GM18507 (cell line): Measurements from ENCODE around the gene HDAC4.

Experiments
- DNase-seq: peaks from one replicate; pipeline ENCODE4 v3.0.0; 2011; ENCODE audit warnings: low read depth; ENCODE audit not compliant: insufficient read length; ENCODE audit errors: extremely low spot score
- FAIRE-seq: peaks from 2 replicates; lab custom pipeline; 2011; peaks lifted over from hg19 to GRCh38; lab: Jason Lieb, UNC

Gene HDAC4

DNA sequence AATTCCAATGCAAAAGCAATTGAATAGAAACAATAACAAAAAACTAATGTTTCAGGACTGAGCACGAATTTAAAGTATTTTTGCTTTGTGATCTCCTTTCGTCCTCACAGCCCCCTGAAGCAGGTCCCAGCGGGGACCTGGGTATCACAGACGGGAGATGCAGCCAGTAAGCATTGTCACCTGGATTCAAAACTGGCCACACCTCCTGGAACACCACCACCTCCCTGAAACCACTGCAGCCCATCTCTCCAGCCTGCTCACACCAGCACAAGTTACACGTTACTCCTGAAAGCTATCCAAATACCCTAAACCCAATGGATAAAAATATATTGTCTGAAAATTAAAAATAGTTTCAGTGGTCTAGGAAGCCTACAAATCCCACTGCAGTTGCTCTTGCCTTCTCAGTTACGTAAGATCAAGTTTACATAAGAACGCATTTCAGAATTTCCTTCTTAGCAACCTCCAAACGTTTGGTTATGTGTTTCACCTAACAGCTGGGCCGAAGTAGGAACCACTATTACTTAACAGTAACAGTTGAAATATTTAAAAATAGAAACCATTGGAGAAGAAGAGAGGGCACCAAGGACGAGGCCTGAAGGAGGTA lies 178.0 kb downstream of the HDAC4 start:
- no peak for DNase-seq
- FAIRE-seq: no peak

DNA sequence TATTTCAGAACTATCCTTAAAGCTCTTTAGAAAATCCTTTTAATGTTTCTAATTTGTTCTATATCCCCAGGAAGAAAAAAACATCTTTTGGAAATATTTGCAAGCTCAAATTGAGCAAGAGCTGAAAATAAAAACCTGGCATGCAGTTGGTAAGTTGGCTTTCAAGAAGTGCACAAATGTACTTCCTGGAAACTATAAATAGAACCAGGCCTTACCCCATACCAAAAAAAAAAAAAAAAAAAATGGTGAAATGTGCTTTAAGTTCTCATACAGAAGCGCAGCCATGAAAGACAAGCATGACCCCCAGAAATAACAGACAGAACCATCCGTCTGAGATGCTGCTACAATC lies 178.5 kb downstream of the HDAC4 start:
- DNase-seq (no peak), FAIRE-seq (no peak)

DNA sequence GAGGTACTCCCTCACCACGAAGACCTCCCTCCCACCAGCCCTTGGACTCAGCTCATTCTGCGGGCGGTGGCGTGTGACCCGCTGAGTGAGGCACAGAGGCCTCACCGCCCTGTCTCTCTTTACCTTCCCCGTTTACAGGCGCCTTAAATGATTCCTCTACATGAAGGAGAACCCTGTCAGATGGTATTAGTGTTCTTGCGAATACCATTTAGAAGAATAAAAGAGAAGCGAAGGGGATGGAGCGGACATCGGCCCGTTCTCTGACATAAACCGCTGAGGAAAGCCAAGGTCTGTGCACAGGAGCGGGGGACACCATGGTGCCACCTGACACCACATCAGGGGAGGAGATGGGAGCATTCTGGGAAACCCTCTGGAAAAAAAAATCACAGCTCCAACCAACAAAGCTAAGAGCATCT lies 179.8 kb downstream of the HDAC4 start:
- DNase-seq (no peak), FAIRE-seq (no peak)

DNA sequence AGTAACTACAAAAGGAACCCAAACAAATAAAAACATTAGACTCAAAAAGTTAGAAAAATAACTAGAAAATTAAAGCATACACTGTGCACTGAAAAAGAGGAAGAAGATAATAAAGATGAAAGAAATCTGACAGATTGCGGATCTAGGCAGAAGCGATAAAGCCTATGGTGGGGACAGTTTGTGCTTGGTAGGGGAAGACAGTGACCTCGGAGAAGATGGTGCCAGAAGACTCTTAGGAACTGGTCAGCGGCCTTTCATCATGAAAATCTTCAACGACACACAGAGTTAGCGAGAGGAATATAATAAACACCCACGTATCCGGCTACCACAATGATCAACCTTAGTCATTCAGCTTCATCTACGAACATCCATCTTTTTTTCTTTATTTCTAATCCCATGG lies 180.5 kb downstream of the HDAC4 start:
- DNase-seq: no peak

DNA sequence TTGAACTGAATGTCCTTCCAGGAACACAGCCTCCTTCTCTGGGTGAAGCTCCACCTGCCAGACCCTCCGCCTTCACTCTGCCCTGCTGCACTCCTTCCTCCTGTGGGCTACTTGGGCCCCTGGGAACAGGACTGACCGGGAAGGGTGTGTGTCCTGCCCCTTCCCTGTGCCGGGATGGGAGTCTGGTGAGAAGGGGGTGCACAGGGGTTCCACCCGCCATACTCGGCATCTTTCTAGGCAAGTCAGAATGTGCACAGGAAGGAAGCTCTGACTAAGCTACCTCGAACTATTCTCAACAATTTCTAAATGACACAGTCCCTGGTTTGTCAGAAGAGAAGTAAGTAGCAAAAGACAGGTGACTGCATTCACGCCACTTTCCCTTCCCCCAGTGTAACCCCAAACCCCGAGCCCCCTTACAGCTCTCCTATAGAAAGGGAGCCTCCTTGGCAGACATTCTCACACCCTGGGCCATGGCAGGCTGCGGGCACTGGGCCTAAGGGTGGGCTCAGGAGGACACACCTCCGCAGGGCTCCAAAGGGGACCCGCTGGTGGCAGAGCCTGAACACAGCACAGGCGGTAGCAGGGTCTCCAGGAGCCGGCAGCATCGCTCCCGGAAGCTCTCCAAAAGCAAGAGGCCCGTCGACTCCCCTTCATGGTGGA lies 184.1 kb downstream of the HDAC4 start:
- FAIRE-seq: no peak
- no peak for DNase-seq

More for the DNA sequence above, 180.5 kb downstream of the HDAC4 start:
- no peak for FAIRE-seq

DNA sequence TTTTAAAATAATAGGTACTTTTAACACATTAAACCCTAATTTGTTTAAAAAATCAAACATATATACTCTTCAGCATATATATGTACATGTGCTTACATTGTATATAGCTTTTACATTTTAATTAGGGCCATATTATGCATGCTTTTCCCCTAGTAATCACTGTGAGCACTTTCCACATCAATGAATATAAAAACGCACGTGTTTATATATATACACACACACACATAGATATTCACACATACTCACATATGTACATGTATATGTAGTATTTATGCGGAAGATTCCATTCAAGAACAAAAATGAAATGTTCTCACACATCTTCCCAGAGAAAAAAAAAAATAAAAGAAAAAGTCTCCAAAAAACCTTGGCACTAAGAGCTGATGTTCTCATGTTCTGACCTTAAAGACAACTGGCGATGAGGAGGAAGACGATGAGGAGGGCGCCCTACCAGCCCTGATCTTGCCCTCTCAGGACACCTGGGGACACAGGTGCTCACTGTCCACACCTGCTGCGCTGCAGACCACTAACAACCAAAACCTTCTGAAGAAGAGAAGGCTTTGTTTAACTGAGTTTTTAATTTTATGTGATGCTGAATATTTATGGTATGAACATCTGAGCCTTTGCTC lies 184.7 kb downstream of the HDAC4 start:
- DNase-seq (no peak), FAIRE-seq (peak; percentile 31)

DNA sequence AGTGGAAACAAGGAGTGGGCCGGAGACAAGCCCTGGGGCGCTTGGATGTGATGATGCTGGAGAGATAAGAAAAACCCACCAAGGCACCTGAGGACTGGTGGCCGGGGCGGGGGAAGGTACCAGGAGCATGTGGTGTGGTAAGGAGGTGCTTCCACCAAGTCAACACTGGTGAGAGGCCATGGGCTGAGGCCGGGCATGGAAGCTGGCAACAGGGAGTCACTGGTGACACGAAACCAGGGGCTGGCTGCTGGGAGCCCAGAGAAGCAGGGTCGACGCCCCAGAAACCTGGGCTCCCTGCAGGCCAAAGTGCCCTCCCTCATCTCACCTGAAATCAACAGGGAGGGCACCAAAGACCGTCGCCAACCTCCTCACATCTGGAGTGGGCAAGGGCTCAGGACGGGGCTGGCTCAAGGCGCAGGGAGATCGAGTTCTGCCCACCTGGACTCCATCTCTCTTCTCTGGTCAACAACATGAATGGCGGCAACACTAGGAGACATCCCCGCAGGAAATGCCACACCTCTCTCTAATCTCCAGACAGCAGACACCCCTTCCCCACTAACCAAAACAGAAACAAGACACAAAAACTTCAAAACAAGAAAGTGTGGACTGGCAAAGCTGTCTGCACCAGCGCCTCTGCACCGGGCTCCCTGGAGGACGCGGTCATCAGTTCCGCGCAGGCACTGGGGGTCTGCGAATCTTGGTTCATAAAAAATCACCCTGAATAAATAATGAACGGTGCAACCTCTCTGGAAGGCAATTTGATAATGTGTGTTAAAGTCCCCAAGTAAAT lies 185.5 kb downstream of the HDAC4 start:
- no peak for DNase-seq
- FAIRE-seq: no peak

DNA sequence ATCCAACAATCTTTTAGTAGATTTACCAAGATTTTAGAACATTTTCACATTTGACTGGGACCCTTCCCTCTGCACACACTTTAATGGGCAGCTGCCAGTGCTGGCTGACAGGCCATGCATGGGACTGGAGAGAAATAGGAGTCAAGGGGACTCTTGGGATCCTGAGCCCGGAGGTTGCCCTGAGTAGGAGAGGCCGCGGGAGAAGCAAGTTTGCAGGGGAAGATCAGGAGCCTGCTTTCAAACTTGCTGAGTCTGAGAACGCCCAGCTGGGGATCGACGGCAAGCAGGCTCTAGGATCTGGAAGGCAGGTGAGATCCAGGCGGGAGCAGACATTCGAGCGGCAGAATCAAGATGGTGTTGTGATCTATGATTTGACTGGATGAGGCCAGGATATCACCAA lies 186.1 kb downstream of the HDAC4 start:
- DNase-seq (no peak), FAIRE-seq (no peak)

DNA sequence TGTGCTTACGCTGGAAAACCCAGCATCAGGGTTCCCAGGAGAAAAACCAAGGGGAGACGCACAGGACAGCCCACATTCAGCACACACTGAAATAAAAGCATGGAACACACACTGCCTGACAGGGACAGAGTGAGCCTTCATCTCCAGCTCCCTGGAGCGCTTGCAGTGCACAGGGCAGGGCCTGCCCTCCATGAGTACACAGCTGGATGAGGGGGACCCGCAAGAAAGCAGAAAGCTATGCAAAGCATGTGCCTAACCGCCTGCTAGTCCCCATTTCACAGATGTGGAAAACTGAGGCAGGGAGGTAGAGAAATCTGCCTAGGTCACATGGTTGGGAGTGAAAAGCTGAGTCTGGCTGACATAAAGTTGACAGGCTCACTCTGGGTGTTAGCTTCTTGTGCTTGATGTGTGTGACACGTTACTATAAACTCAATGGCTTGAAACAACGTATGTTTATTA lies 187.1 kb downstream of the HDAC4 start:
- no peak for DNase-seq
- FAIRE-seq: no peak

DNA sequence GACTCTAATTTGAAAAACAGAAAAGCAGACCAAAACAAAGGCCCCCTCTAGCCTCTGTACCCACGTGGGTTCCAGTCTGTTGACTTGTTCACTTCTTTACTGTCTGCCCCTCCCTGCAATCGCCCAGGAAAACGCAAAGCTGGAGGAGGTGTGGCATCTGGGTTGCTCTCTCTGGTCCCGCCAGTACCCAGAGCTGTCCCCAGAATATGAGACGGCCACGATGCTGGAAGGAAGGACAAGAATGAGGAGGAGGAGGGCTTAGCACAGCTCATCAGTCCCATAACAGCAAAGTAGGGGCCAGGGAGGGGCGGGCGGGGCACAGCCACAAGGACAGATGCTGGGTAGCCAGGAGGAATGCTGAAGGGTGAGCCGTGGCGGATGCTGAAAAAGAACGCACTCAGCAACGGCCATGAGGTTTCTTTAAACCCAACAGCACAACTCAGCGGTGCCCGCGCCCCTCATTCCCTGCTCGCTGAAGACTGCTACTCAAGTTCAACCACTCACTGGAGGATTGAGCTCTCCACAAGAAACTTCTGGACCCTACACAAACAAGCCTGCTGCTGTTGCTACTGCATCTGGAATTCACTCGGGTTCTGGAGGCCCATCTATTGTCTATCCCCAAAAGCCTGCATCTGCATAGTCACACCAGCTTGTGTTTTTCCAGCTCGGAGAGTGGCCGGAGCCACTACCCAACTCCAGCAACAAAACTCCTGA lies 187.7 kb downstream of the HDAC4 start:
- FAIRE-seq (no peak), DNase-seq (no peak)

DNA sequence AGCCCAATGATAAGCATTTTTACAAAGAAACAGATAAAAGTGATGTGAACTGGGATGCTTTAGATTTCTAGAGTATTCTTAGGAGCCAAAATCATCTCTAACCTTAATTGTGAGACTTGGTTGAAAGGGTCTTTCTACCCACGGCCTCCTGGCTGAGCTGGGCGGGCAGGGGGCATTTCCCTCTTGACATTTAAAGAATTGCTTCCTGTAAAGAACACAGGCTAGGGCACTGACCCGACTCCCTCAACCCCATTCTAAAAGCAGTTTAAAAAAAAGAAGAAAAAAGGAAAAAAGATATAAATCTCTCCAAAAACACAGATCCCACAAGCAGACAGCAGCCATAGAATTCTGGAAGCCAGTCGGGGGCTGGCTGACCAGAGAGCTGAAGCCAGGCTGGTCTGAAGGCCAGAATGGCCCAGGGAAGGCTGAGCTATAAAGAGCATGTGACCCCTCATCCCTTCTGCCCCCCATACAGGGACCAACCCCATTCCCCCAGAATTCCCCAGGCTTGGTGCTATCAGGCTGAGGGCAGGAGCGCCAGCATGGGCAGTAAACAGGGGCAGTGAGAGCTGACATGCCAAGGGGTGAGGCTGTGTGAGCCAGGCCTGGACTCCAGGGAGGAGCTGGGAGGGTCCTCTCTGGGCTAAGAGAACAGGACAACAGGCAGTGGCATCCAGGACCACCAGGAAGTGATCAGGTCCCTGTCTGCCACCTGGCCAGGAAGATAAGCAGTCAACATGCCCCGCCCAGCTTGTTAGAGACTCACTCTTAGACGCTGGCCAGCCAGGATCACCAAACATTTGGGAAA lies 188.5 kb downstream of the HDAC4 start:
- no peak for DNase-seq
- no peak for FAIRE-seq

DNA sequence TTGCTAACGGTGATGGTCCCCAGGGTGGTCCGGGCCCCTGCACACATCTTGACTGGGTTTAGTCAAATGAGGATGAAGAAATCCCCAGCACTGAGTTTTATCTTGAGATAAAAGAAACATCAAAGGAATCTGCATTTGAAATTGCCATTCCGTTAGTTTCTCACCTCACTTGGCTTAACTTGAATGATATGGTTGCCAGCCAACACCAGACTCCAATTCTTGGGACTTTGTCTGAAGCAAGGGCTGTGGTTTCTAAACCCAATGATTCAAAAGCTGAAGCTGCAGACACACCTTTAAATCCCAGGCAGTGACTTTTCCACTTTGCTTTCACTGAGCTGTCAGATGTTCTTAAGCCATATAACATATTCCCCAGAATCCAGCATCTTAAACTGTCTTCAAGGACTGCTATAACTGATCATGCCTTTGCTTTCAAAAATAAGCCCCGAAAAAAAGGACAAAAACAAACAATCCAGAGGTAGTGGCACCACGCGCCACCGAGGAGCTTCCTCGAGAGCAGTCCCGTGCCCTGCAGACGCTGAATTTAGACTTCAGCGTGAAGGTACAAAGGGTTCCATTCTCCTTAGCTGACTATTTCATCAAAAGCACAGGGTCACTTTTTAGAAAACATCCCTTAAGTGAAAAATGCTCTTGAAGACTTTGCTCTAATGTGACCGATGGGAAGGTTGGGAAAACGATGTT lies 189.3 kb downstream of the HDAC4 start:
- DNase-seq (no peak), FAIRE-seq (no peak)

DNA sequence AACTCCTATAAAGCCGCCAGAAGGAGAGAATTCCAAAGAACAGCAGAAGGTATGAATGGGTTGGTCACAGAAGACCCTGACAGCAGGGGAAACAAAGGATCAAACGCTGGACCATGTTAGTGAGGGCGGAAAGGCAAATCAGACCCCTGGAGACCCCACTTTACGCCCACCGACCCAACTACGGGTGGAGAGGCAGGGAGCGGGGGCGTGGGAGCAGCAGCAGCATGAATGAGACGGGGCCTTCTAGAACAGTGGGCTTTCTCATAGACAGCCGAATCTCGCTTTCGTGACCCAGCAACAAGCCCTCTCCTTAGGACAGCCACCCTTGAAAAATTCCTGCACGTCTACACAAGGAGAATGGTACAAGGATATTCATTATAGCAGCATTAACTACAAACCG lies 191.0 kb downstream of the HDAC4 start:
- DNase-seq: no peak
- FAIRE-seq: no peak

DNA sequence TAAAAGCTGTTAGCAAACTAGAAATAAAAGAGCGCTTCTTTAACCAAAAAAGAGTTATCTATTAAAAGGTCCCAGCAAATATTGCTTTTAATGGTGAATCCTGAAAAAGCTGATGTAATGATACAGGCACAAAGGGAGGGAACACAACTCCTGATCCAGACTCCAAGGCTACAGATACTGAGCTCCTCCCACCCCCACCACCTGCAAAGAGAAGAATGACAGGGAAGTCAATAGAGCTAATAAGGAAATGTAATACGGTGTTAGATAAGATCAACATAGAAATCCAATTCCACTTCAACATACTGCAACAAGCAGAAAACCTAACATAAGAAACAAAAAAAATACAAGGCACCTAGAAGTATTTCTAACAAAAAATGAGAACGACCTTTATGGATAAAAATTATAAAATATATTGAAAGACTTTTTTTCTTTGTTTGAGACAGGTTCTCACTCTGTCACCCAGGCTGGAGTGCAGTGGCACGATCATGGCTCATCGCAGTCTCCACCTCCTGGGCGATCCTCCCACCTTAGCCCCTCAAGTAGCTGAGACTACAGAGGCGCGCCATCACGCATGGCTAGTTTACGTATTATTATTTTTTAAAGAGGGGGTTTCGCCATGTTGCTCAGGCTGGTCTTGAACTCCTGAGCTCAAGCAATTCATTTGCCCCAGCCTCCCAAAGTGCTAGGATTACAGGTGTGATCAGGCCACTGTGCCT lies 192.2 kb downstream of the HDAC4 start:
- DNase-seq (no peak), FAIRE-seq (no peak)

DNA sequence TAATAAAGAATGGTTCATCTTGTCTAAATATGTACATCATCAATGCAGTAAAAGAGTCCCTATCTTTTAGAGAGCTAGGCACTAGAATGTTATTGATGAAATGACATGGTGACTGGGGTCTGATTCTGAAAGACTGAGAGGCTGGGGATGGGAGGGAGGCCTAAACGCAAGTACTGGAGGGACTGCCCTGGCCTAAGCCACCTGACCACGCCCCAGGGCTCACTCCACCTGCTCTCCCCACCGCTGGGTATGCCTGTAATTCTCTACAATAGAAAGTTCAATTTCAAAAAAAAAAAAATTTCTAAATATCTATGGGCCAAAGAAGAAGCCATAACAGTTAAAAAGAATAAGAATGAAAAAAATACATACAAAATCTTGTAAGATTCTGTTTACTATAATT lies 194.0 kb downstream of the HDAC4 start:
- DNase-seq (no peak), FAIRE-seq (no peak)

DNA sequence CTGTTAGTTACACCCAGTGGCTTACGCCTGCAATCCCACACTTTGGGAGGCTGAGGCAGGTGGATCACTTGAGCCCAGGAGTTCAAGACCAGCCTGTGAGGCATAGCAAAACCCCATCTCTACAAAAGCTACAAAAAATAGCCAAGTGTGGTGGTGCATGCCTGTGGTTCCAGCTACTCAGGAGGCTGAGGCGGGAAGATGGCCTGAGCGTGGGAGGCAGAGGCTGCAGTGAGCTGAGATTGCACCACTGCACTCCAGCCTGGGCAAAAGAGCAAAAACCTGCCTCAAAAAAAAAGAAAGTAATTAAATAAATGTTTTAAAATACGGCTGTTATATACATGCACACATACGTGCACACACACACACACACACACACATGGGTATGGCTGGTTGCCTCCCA lies 194.8 kb downstream of the HDAC4 start:
- DNase-seq (no peak), FAIRE-seq (no peak)

DNA sequence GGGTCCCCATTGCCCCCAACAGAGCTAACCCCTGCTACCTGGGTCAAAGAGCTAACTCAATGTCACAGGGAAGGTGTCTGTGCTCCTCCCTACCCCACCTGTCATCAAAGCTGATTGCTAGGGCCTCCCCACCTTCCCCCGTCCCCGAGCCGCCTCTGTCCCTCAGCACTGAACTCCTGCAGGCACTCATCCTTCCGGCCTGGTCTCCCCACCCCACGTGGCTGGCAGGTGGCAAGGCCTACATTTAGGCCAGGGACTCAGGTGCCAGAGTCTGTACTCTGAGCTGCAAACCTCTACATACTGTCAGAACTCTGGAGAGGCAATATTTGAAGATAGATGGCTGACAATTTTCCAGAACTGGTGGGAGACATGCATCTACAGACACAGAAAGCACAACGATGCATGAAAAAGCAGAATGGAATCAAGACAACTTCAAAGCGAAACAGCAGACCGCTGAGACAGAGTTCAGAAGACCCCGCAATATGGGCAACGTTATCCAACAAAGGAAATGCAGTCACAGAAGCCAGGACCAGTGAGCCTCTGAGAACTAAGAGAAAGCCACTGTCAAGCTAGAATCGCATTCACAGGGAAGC lies 195.8 kb downstream of the HDAC4 start:
- FAIRE-seq (no peak), DNase-seq (no peak)
